ENCODE data around the gene FGD5.

The FGD5 gene

GRCh38 chr3:14831916-14832450 is 13.2 kb downstream of the FGD5 start:
- DNase-seq, result no peak

DNA sequence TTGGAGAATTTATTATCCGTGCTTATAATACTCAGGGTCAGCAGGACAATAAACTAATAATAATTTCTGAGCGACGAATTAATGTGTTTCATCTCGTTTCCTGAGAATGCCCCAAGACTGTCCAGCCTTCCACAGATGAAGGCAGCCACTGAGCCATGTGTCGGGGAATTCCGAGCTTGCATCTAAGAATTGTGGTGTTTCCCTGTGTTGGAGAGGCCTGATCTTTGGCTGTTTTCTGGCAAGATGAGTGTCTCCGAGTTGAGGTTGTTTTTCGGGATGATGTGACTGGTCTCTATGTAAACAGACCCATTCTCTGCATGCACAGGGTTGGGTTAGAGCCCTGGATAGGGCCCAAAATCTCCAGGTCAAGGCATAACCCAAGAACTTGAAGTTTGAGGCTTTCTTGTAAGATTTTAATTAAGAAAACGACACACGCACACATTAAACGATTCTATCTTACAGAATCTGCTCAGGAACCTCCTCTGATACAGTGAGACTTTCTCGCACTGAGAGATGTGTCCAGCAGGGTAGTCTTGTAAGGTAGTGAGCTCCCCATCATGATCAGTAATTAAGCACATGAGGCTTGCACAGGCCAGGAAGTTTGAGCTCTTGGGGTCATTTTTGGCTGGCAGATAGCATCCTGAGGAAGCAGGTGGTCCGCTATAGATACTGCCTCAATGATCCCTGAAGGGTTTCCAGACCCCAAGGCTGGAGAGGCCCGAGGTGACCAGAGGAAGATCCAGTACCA is 14.4 kb downstream of the FGD5 start:
- no peak for DNase-seq

DNA sequence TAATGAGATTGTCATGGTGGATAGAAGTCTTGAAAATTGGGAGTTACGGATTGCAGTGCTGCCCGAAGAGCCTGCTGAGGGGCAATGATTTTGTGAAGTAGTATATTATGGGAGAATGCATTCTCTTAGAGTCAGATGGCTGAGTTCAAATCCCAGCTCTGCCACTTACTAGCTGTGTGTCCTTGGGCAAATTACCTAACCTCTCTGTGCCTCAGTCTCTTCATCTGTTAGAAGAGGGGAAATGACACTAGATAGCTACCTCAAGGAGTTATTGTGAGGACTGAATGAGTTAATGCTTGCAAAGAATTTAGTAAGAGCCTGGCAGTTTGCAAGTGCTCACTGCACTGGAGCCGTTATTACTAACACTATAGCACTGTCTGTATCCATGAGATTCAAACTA is 15.4 kb downstream of the FGD5 start:
- no peak for DNase-seq

- no peak for DNase-seq
Measured at GRCh38 chr3:14834807-14835466, 16.2 kb downstream of the FGD5 start.

GRCh38 chr3:14836049-14836468 is 17.3 kb downstream of the FGD5 start:
- no peak for DNase-seq

- no peak for DNase-seq
Measured at GRCh38 chr3:14837186-14837877, 18.6 kb downstream of the FGD5 start.

DNA sequence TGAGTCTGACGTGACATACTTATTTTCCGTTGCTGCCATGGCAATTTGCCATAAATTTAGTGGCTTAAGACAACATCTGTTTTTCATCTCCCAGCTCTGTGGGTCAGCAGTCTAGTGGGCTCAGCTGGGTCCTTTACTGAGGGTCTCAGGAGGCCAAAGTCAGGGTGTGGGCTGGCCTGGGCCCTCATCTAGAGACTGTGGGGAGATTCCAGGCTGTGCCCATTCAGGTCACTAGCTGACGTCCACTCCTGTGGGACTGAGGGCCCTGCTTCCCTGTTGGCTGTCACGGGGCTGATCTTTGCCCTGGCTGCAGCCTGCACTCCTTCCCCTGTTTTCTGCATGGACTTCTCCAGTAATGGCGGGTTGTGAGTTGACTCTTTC is 19.1 kb downstream of the FGD5 start:
- no peak for DNase-seq

DNA sequence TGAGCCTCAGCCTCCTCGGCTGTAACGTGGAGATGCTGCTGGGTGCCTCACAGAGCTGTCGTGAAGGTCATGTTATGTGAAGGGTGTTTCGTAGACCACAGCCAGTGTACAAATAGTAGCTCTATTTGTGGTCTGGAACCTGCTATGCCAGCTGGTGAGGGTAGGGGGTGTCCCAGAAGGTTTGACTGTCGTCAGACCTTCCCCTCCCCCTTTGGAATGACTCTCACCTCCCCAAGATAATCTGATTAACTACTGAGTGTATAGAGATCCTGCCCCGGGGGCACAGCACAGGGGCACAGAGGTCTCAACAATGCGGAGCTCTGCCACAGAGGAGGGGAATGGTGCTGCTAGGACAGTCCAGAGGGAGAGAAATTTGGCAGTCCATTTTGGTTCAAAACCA is 20.5 kb downstream of the FGD5 start:
- DNase-seq, result no peak

- no peak for DNase-seq
Measured at GRCh38 chr3:14841836-14842235, 23.1 kb downstream of the FGD5 start.

DNA sequence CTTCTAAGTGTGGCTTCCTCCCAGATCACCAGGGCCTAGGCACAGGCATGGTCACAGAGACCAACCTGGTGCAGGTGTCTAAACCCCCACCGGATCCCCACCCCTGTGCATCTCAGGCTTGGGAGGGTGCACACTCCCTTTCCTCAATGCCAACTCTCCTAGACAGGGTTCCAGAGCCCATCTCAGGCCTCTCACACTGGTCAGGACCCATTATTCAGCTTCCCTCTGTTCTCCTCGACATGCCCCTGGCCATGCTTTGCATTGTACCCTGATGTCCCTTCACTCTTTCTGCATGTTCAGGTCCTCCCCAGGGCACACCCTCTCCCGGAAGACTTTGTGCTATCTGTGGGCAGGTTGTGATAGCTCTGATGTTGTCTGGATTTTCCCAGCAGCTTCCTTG is 23.5 kb downstream of the FGD5 start:
- no peak for DNase-seq

DNA sequence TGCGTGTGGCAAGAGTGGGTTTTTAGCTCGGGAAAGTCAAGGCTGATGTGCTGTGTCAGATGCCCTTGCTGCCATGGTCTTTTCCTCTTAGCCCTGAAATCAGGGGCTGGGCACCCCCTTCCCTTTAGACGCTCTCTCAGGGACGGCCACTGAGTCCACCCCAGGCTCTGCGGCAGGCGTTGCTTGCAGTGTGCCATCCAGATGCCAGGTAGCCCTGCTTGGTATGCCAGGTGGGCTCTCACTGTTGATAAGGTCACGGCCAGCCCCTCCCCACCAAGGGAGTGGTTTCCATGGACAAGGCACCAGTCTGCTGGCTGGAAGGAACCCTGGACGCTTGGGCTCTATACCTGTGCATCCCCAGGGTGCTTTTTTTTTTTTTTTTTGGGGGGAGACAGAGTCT is 24.6 kb downstream of the FGD5 start:
- no peak for DNase-seq

DNA sequence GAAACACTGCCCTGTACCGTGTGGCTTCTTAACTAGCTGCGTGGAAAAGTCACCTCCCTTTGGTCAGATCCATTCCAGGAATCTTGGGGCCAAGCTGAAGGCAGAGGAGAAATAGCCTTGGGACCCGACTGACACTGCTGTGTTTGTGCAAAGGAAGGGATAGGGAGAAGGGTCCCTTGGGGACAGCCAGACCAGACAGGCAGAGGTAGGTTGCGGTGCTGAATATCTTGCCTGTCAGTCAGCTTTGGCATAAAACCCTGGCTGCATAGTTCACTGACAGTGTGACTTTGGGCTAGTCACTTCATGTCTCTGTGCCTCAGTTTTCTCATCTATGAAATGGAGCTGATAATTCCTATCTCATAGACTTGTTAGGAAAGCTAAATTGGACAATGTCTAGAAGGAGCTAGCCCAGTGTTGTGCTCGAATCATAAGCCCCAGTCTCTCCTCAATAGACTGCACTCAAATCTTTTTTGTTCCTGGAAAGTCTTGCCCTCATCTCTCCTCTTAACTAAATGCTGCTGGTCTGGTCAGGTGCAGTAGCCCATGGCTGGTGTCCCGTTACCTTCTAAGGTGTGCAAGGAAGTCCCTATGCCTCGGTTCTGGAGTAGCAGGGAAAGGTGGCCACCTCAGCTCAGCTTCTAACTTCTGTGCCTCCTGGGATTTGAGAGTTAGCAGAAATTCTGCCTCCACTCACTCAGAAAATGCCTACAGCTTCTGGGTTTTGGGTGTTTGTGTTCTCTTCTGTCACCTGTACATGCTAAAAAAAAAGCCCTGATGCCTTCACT is 25.8 kb downstream of the FGD5 start:
- no peak for DNase-seq

- DNase-seq, result no peak
Measured at GRCh38 chr3:14845180-14845579, 26.4 kb downstream of the FGD5 start.

- DNase-seq, result no peak
Measured at GRCh38 chr3:14845826-14846225, 27.1 kb downstream of the FGD5 start.

DNA sequence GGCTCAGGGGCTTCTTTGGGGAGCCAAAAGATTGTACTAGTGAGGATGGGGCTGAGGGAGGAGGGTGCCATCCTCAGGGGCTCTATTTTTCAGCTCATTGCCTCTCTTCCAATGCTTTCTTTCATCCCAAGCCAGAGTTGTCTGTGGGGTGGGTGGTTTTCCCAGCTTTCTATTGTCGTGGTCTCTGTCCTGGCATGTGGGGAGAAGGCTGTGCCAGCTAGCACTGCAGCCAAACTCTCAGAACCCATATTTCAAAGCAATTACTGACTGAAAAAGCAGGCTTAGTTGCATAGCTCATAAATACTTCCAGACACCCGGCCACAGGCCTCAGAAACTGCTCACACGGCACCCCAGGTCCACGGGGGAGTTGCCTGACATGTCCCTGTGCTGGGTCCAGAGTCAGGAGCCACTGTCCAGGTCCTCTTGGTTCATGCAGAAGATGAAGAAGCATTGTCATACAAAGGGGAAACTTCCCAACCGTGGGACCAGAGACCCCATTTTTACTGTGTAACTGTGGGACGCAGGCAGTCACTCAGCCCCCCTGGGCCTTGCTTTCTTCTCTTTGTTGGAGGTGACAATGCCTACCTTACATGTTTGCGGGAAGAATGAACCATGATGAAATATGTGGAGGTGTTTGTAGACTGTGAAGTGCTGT is 27.6 kb downstream of the FGD5 start:
- DNase-seq, result no peak

DNA sequence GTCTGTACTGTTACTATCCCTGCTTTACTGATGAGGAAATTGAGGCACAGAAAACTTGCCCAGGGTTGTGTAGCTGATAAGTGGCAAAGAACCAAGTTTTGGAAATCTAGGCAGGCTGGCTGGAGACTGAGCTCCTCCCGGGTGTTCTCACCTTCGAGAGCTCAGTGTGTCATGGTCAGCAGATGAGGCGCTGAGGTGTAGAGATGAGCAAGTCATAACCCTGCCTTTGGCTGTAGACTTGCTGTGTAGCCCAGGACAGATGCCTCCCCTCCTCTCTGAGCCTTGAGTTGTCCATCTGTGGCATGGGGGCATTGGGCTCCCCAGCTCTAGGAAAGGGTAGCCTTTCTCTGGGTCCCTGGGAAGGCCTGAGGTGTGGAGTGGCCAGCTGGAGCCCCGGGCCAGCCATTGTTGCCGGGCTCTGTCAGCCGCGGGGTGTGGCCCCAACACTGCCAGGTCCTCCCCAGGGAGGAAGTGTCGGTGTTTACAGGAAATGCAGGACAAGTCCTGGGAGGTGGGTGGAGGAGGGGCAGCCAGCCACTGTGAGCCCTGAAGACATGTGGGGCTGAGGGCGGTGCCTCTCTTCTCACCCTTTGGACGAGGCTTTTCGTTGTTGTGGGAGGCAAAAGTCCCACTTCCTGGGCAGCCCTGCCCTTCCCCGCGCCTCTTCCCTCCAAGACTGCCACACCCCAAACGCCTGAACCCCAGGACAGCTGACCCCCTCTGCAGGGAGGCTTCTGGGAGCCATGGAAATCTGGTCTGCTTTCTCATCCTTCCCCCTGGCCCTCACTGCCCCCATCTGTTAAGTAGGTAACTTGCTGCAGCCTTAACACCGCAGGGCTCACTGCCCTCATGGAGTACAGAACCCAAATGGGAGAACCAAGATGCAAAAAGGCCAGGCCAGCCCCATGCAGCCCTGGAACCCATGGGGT is 29.1 kb downstream of the FGD5 start:
- DNase-seq, result no peak

DNA sequence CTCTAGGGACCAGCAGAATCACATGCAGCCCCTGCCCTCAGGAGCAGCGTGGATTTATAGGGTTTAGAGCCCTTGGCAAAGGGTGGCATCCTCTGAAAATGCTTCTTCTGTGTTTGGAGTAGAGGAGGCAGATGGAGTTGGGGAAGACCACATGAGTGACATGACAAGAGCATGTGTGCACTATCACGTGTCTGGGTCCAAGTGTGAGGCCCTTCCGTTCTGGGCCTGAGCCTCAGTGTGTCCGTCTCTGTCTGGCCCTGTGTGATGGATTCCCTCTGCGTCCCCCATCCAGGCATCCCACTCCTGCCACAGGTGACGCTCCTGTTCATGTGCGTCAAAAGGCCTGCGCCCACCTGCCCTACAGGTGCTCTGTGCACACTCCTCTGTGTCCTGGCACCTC is 30.1 kb downstream of the FGD5 start:
- no peak for DNase-seq

DNA sequence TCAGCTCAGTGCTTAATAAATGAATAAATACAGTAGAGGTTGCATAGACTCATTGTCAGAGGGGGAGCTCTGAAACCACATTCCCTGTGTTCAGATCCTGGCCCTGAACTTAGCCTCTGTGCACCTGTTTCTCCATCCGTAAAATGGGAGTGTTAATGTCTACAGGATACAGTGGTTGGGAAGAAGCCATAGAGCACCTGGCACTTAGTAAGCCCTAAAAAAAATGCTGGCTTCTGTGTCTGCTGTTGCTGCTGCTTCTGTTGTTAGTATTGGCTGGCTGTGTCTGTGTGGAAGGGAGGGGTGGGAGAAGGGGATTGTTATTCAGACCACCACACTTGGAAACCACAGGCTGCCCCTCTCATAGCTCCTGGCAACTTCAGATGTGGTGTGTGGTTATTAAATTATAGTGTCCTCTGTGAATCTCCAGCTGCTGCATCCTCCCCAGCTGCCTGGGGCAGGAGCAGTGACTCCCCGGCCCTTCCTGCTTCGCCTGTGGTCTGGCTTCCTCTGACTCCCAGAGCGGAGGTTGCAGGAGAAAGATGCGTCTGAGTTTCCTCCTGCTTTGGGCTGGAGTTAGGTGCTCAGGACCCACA is 31.0 kb downstream of the FGD5 start:
- no peak for DNase-seq

DNA sequence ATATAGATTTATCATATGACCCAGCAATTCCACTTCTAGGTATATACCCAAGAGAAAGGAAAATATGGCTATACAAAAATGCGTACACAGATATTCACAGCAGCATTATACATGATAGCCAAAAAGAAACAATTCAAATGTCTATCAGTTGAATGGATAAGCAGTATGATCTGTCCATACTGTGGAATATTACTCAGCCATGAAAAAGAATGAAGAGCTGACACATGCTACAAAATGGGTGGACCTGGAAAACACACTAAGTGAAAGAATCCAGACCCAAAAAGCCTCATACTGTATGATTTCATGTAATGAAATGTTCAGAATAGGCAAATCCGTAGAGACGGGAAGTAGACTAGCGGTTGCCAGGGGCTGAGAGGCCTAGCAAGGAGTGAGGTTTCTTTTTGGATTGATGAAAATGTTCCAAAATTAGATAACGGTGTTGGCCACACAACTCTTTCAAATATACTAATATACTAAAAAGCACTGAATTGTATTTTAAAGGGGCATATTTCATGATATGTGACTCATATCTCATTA is 33.4 kb downstream of the FGD5 start:
- no peak for DNase-seq

GRCh38 chr3:14852717-14853116 is 34.0 kb downstream of the FGD5 start:
- no peak for DNase-seq

Measured in fibroblast of skin of right quadriceps (primary cell).